Anterior cingulate cortex (tissue), 58 donors: ENCODE results near the gene CENPS.
A peak's percentile ranks its signal among the peaks of the same experiment; 100 is the strongest.

Experiments
- DNase-seq, 58 donors: peaks; one replicate each; lab custom pipeline; 2025; lab: John Stamatoyannopoulos, UW

CENPS gene

DNA sequence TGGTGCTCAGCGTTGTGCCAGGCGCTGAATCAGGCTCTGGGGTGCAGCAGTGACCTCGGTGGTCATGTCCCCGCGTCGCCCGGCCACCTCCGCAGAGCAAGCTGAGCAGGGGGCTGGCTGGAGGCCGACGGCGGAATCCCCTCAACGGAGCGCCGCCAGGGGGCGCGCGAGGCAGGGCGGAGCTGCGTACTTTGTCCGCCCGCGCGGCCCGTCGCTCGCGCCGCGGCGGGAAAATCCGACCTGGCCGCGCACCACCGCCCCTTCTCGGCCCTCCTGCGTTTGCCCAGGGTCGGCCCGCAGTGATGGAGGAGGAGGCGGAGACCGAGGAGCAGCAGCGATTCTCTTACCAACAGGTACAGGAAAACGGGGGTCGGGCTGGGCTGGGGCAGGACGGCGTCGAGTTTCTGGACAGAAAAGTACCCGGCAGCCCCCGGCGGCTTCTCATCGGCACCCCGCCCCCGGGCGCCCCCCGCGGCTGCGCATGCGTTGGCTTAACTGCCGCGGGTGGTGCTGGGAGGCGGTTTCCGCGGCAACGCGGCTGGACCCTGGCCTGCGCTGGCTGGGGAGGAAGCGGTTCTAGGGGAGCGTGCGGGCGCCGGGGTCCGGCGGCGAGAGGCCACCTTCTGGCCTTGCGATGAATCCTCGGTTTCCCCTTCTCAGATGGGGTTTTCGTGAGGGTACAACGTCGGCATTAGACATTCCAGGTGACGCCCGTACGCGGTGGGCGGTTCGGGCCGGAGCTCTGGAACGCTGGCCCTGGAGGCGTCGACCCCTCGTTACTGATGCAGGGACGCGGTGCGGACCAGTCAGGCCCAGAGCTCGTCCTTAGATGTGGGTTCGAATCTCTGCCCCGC is at the start of gene CENPS:
Gene CENPS (plus strand): TSS at position 218 of the 854 bp plus-strand sequence. CDS start 85 bp downstream, at position 303.
- DNase-seq, result peak in 57 of 58 donors; percentile 47 to 96 (median 84)

GRCh38 chr1:10380594-10381275 is 49.5 kb upstream of the CENPS start:
- DNase-seq, result peak in 21 of 58 donors; percentile 2 to 44 (median 9)

DNA sequence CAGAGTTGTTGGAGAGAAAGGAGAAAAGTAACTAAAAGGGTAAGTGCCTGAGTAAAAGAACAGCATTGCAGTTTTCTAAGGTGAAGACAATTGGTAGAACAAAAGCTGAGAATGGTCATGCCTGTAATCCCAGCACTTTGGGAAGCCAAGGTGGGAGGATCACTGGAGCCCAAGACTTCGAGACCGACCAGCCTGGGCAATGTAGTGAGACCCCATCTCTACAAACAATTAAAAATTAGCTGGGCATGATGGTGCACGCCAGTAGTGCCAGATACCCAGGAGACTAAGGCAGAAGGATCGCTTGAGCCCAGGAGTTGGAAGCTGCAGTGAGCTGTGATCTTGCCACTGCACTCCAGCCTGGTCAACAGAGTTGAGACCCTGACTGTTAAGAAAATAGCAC is 46.6 kb upstream of the CENPS start:
- no peak for DNase-seq

- no peak for DNase-seq
Measured at GRCh38 chr1:10384219-10384618, 46.0 kb upstream of the CENPS start.

GRCh38 chr1:10386761-10387676 is 43.2 kb upstream of the CENPS start:
- no peak for DNase-seq

- DNase-seq, result peak in 15 of 58 donors; percentile 3 to 24 (median 6)
Measured at GRCh38 chr1:10387677-10388386, 42.4 kb upstream of the CENPS start.

GRCh38 chr1:10388387-10388715 is 41.9 kb upstream of the CENPS start:
- no peak for DNase-seq

DNA sequence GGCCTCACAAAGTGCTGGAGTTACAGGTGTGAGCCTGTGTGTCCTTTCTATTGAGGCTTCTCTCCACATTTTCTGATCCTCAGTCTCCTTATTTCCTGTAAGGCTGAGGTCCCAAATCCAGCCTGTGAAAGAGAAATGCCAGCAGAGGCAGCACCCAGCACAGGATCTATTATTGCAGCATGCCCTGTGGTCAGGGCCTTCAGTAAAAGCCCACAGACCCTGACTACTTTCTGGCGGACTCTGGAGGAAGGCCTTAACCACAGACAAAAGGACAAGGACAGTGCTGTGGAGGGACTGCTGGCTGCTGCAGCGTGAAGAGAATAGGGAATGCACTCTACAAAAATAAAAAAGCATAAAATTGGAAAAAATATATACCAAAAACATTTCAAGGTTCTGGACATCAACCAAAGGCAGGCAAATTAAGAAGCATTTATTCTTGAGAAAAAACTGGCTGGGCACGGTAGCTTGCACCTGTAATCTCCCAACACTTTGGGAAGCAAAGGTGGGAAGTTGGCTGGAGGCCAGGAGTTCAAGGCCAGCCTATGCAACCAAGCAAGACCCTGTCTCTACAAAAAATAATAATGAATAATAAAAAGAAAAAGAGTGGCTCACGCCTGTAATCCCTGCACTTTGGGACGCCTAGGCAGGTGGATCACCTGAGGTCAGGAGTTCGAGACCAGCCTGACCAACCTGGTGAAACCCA is 40.8 kb upstream of the CENPS start:
- DNase-seq, result no peak

DNA sequence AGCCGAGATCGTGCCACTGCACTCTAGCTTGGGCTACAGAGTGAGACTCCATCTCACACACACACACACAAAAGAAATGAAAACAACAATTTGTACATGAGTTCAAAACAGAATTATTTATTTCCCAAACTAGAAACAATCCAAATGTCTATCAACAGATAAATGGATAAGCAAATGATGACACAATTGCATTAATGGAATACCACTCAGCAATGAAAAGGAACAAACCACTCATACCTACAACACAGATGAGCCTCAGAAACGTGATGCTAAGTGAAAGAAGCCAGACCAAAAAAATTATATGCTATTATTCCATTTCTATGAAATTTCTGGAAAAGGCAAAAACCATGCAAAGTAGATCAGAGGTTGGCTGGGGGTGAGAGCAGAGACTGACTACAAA is 33.4 kb upstream of the CENPS start:
- DNase-seq, result no peak

DNA sequence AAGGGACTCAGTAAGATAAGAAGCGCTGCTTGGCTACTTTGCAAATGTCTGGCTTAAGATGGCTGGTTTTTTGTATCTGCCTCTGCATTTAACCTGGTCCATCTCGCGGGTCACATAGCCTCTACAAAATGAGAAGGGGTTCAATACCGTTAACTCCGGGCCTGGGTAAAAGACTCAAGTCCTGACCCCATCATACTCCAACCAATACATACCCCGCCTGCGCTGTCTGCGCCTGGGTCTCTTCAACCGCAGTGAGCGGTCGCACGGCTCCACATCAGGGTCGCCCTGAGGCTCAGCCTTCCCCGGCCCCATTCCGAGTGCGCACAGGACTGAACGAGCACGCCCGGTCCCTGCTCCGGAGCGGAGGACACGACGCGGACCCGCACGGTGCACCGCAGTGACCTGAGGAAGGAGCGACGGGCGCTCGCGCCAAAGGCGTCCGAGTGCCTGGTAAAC is 31.9 kb upstream of the CENPS start:
- peak in 1 of 58 donors; percentile 56 for DNase-seq

- peak; percentile 83 to 99 (median 97) for DNase-seq
Measured at GRCh38 chr1:10398734-10399443, 31.3 kb upstream of the CENPS start, which contains the start of gene PGD. TSS of gene PGD (plus strand) at chr1:10399064. CDS start at chr1:10399118, 54 bp downstream.

DNA sequence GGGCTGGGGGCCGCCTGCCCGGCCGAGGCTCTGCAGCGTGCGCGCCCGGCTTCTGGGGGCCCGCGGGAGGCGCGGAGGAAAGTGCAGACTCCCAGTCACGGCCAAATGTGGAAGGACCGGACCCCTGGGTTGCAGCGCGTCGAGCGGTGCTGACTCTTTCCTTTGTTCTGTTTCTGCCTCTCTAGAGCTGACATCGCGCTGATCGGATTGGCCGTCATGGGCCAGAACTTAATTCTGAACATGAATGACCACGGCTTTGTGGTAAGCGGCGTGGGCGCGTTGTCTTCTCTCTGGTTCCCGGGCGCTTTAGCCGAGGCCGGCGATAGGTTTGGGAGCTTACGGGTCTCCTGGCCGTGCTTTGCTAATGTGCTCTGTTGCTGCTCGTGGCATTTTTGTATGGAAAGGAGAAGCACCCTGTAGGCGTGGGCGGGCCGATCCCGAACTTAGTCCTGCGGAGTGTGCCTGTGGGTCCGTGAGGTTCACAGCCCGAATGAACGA is 30.7 kb upstream of the CENPS start:
- DNase-seq, result peak in 11 of 58 donors; percentile 10 to 49 (median 32)

DNA sequence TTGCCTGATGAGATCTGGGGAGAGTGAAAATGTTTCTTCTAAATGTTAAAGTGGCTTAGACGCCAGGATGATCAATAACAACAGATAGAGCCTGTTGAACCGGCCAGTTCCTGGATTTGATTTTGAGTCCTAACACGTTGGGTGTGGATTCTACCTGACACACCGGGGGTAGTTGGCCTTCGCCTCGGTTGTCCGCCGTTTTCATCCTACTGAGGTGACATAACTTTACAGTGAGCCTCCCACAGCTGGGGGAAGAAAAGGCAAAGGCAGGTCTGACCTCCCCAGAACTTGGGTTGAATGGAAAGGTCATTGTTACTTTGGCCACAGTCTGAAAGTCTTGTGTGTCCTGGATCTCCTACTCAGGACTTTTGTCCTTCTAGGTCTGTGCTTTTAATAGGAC is 30.2 kb upstream of the CENPS start:
- no peak for DNase-seq

GRCh38 chr1:10401281-10401680 is 29.0 kb upstream of the CENPS start:
- DNase-seq, result no peak

DNA sequence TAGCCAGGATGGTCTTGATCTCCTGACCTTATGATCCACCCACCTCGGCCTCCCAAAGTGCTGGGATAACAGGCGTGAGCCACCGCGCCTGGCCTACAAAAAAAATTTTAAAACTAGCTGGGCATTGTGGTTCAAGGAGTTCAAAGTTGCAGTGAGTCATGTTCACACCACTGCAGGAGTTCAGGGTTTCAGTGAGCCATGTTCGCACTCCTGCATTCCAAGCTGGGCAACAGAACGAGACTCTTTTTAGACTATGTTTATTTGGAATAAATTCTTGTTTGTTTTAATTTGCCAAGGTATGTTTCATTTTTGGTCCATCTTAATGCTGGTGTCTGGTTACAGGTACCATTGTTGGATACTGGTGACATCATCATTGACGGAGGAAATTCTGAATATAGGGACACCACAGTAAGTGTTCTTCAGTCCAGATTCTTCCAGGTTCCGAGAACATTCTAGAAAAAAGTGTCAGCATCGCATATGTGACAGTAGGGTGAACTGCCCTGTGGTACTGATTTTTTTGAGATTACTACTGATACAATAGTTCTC is 27.4 kb upstream of the CENPS start:
- no peak for DNase-seq

GRCh38 chr1:10407201-10407600 is 23.0 kb upstream of the CENPS start:
- no peak for DNase-seq

DNA sequence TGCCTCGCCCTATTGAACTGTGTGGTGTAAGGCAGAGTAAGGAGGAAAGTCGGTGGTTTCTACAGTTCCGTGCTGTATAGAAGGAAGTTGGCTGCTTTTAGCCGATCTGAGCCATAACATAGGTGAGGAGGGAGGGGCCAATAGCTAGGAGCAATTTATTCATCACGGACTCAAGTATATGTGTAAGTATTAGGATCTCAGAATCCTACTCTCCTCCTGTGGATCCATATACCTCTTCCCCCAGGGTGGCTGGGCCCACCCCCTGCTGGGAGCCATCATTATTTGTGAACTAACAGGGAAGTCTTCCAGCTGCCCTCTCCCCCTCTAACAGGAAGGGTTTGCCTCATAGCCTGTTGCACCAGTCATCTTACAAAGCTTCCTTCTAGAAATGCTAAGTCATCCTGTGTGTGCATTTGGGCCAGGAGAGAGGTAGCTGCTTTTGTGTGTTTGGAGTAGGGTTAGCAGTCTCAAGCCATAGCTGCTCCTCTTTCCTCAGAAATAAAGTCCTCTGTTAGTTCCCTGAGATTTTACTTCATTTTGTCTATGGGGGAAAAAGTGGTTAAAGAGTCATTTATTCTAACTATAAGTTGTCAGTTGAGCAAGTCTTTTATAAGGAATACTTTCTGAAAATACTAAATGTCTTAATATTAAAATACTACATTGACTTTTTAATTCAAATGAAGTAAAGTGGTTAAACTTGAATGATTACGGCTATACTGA is 14.9 kb upstream of the CENPS start:
- peak in 5 of 58 donors; percentile 6 to 16 (median 8) for DNase-seq
